Osteocyte (in vitro differentiated cells): ENCODE measurements around the gene TADA2A. TPM values are rescaled to one million over a fixed set of nuclear protein-coding genes. Genes with fewer than 3 reads are reported as not detected.

ENCODE experiments used
- DNase-seq: peaks from one replicate; pipeline ENCODE4 v3.0.0; 2021; ENCODE audit warnings: mixed read lengths; ENCODE audit not compliant: unreplicated experiment; ENCODE audit errors: extremely low spot score
- H3K27ac Mint-ChIP-seq: one replicate; pipeline ENCODE4 v1.8.0; 2021; ENCODE audit warnings: mild to moderate bottlenecking, mixed read lengths; ENCODE audit not compliant: unreplicated experiment
- H3K27me3 Mint-ChIP-seq: one replicate; pipeline ENCODE4 v1.8.0; 2021; ENCODE audit warnings: mixed read lengths; ENCODE audit not compliant: unreplicated experiment
- H3K36me3 Mint-ChIP-seq: one replicate; pipeline ENCODE4 v1.8.0; 2021; ENCODE audit warnings: mixed read lengths; ENCODE audit not compliant: unreplicated experiment
- H3K4me1 Mint-ChIP-seq: one replicate; pipeline ENCODE4 v1.8.0; 2021; ENCODE audit warnings: mixed read lengths; ENCODE audit not compliant: unreplicated experiment
- H3K4me3 Mint-ChIP-seq: one replicate; pipeline ENCODE4 v1.8.0; 2021; ENCODE audit warnings: mild to moderate bottlenecking, moderate library complexity, mixed read lengths; ENCODE audit not compliant: unreplicated experiment
- H3K9me3 Mint-ChIP-seq: one replicate; pipeline ENCODE4 v1.8.0; 2021; ENCODE audit warnings: mixed read lengths; ENCODE audit not compliant: unreplicated experiment
- CTCF ChIP-seq: fragments of 200-600 bp; sonication (generic); IDR thresholded peaks from 2 replicates; pipeline ENCODE4 v1.5.0; 2021; ENCODE audit warnings: antibody characterized with exemption, mild to moderate bottlenecking, moderate library complexity
- total RNA-seq: library from RNA; stranded (reverse); gene quantifications from 2 replicates; pipeline ENCODE4 v1.2.1, GENCODE V29; 2021

Gene TADA2A
- total RNA-seq, 1 donor from 2014 or later: 20.4 TPM

DNA sequence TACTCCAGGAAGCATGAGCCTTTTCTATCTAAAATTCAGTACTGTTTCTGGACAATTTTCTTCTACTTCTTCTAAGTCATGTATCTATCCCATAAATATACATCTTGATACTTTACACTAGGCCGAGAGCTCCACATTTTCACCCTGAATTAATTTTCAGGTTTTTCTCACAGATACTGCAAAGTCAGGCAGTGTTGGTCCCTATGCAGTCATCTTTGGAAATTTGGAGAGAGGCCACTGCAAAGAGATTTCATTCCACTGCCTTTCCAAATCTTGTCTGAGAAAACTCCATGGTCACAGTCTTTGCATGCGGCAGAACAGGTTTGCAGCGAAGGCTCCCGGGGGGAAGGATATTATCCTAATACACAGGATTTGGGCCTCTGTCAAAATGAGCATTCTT, 111.2 kb downstream of the TADA2A start:
- Mint-ChIP-seq H3K9me3 (no peaks in the 10 kb centered on the region), H3K4me1 (peaks cover 3% of the 10 kb centered on the region), H3K27ac (no peak overlapping the region), H3K27me3 (no peaks in the 10 kb centered on the region), H3K36me3 (peaks cover 31% of the 10 kb centered on the region), H3K4me3 (no peak overlapping the region)
- no peak for DNase-seq
- no peak for TF ChIP-seq CTCF

DNA sequence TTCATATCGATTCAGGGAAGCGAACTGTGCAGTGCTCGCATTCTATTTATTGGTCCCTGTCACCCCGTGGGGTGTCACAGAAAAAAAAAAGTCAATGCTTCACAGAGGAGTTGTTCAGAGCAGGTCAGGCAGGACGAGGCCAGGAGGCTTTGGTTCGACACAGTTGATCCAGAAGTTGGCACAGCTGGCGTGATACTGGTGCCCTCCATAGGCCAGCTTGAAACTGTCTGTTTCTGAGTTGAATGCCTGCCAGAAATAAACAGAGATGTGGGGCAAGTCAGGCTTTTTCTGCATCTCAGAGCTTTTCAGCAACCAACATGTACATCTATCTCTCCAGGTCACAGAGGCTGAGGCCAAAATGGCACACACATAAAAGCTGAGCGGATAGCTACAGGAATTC, 112.1 kb downstream of the TADA2A start:
- Mint-ChIP-seq H3K27ac (no peak overlapping the region), H3K36me3 (peaks cover 33% of the 10 kb centered on the region), H3K4me3 (no peak overlapping the region), H3K9me3 (no peaks in the 10 kb centered on the region), H3K4me1 (peaks cover 3% of the 10 kb centered on the region), H3K27me3 (no peaks in the 10 kb centered on the region)
- TF ChIP-seq CTCF: peak; percentile 12
- no peak for DNase-seq

DNA sequence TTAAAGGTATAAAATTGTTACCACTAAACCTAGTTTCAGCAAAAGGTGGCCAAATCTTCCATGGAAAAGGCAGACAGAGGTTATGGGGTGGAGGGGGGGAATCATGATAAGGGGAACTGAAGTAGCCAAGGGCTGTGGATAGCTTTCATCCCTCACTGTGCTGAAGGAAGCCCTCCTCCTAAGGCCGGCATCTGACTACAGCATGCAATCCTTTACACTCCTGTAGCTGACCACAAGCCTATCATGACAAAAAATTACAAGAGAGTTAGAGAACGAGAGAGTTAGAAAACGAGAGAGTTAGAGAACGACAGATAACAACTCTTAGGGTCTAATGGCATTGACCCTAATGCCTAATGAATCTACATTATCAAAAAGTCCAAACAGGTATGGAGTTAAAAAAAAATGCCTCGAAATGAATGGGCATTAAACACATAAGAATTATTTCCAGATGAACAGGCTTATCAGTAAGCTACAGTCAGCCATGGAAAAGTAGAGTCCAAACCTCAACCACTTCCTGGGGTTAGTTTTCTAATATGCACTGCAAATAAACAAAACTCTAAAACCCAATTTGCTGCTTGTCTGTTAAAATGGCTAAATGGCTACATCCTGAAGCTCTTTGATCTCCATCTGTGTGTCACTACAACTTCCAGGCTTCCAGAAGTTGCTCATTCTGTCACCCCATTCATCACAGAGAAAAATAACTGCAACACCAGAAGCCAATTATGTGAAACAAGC, 112.7 kb downstream of the TADA2A start:
- Mint-ChIP-seq H3K4me3 (no peak overlapping the region), H3K4me1 (peaks cover 3% of the 10 kb centered on the region), H3K27me3 (no peaks in the 10 kb centered on the region), H3K36me3 (peaks cover 36% of the 10 kb centered on the region), H3K9me3 (no peaks in the 10 kb centered on the region), H3K27ac (no peak overlapping the region)
- no peak for TF ChIP-seq CTCF
- no peak for DNase-seq

DNA sequence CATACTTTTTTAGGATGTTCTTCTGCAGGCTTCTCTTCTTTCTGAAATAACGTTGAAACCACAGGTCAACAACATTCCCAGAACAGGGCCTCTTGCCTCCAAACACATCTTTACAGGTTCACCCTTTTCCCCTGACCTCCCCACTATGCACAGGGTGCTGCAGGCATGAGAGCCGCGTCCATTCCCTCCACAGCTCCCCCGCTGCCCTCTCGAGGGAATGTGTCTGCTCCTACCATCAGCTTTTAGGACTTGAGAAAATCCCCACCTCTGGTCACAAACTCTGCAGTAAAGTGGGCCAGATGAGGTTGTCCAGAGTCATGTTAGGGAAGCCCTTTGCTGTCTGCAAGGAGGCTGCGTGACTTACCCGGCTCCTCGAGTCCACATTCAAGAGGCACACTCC, 113.5 kb downstream of the TADA2A start:
- H3K4me3 Mint-ChIP-seq: no peak overlapping the region
- no peak overlapping the region for H3K27ac Mint-ChIP-seq
- H3K27me3 Mint-ChIP-seq: no peaks in the 10 kb centered on the region
- no peaks in the 10 kb centered on the region for H3K9me3 Mint-ChIP-seq
- H3K36me3 Mint-ChIP-seq: peaks cover 40% of the 10 kb centered on the region
- peaks cover 3% of the 10 kb centered on the region for H3K4me1 Mint-ChIP-seq
- TF ChIP-seq CTCF: no peak
- no peak for DNase-seq

DNA sequence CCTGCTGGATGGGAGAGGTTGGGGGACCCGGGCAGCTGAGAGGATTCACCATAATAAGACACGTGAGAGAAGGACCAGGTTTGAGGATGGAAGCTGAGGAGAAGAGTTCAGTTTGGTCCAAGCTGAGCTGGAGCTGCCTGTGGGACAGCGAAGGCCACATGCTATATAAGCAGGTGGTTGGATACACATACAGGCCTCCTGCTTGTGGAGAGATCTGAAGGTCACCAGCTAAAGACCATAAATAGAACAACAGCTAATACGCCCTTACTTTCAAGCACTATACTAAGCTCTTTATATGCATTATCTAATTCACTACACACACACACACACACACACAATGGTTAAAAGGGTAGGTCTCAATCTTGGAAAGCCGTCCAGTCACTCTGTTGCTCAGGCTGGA, 115.1 kb downstream of the TADA2A start:
- no peaks in the 10 kb centered on the region for H3K4me1 Mint-ChIP-seq
- H3K36me3 Mint-ChIP-seq: peaks cover 41% of the 10 kb centered on the region
- H3K27ac Mint-ChIP-seq: no peak overlapping the region
- H3K27me3 Mint-ChIP-seq: no peaks in the 10 kb centered on the region
- TF ChIP-seq CTCF: no peak
- no peak for DNase-seq
- H3K4me3 Mint-ChIP-seq: no peak overlapping the region
- H3K9me3 Mint-ChIP-seq: no peaks in the 10 kb centered on the region
